ENCODE measurements around the gene SLC16A13.

DNA sequence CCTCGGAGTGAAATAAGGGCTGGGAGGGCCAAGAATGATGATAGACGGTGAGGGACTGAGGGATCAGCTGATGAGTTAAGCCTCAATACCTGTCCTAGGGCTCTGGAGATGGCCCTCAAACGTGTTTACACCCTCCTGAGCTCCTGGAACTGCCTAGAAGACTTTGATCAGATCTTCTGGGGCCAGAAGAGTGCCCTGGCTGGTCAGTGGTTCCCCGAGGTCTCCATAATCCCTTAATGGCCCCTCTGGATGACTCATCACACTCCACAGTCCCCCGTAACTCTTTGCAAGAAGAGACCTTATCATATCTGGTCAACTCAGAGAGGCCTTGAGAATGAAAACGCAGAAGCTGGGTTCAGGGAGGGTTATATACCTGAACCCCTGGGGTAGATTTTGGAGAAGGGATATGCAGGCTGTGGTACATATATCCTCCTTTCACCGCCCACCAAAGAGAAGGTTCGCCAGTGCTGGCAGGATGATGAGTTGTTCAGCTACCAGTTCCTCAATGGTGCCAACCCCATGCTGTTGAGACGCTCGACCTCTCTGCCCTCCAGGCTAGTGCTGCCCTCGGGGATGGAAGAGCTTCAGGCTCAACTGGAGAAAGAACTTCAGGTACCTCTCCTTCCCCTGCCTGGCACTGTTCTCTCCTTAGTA is 36.8 kb upstream of the SLC16A13 start:
- TF ChIP-seq MAX (IDR thresholded peaks at IDR 0.05), result no peak
- TF ChIP-seq EGR1 (IDR thresholded peaks at IDR 0.05; ENCODE audit: low read depth in 2 of 2), result no peak
- TF ChIP-seq, protein P1, sequence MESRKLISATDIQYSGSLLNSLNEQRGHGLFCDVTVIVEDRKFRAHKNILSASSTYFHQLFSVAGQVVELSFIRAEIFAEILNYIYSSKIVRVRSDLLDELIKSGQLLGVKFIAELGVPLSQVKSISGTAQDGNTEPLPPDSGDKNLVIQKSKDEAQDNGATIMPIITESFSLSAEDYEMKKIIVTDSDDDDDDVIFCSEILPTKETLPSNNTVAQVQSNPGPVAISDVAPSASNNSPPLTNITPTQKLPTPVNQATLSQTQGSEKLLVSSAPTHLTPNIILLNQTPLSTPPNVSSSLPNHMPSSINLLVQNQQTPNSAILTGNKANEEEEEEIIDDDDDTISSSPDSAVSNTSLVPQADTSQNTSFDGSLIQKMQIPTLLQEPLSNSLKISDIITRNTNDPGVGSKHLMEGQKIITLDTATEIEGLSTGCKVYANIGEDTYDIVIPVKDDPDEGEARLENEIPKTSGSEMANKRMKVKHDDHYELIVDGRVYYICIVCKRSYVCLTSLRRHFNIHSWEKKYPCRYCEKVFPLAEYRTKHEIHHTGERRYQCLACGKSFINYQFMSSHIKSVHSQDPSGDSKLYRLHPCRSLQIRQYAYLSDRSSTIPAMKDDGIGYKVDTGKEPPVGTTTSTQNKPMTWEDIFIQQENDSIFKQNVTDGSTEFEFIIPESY (IDR thresholded peaks at IDR 0.05), result no peak
- TF ChIP-seq, protein P2, sequence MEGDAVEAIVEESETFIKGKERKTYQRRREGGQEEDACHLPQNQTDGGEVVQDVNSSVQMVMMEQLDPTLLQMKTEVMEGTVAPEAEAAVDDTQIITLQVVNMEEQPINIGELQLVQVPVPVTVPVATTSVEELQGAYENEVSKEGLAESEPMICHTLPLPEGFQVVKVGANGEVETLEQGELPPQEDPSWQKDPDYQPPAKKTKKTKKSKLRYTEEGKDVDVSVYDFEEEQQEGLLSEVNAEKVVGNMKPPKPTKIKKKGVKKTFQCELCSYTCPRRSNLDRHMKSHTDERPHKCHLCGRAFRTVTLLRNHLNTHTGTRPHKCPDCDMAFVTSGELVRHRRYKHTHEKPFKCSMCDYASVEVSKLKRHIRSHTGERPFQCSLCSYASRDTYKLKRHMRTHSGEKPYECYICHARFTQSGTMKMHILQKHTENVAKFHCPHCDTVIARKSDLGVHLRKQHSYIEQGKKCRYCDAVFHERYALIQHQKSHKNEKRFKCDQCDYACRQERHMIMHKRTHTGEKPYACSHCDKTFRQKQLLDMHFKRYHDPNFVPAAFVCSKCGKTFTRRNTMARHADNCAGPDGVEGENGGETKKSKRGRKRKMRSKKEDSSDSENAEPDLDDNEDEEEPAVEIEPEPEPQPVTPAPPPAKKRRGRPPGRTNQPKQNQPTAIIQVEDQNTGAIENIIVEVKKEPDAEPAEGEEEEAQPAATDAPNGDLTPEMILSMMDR (IDR thresholded peaks at IDR 0.05; ENCODE audit: low read depth, low read length, missing input control), result no peak
- TF ChIP-seq FOXA1 (IDR thresholded peaks at IDR 0.05), result no peak
- TF ChIP-seq TAF1 (conservative IDR thresholded peaks at IDR 0.05), result no peak
- TF ChIP-seq GABPA (IDR thresholded peaks at IDR 0.05 in 1 of 2, conservative IDR thresholded peaks at IDR 0.05 in 1 of 2), result no peak
- TF ChIP-seq SP1 (IDR thresholded peaks at IDR 0.05), result no peak
- no peak for TF ChIP-seq RAD21 (IDR thresholded peaks at IDR 0.05)
- TF ChIP-seq REST (IDR thresholded peaks at IDR 0.05), result no peak

Data from liver (tissue), 3 donors.